Endodermal cell (in vitro differentiated cells): Measurements from ENCODE around the gene ATXN10. TPM values are rescaled to one million over a fixed set of nuclear protein-coding genes. Genes with fewer than 3 reads are reported as not detected.
A peak's percentile ranks its signal among the peaks of the same experiment; 100 is the strongest.
"Not testable (repeated sequence)": the region's sequence is repeated elsewhere in the genome, so short reads cannot be mapped to it uniquely, and the experiment has no call there.

Experiments used
- DNase-seq: peaks from one replicate; pipeline ENCODE4 v3.0.0-alpha.2; 2017
- H3K27ac ChIP-seq: 2 replicates; pipeline ENCODE4 v1.5.1; 2013; ENCODE audit warnings: mild to moderate bottlenecking, low read depth, low read length, moderate library complexity
- H3K27me3 ChIP-seq: 2 replicates; pipeline ENCODE4 v1.6.1; 2013; ENCODE audit warnings: mild to moderate bottlenecking, low read length, moderate library complexity; ENCODE audit not compliant: insufficient read depth, control insufficient read depth, poor library complexity, severe bottlenecking
- H3K36me3 ChIP-seq: 2 replicates; pipeline ENCODE4 v1.7.0; 2013; ENCODE audit warnings: mild to moderate bottlenecking, low read length, moderate library complexity; ENCODE audit not compliant: control insufficient read depth, insufficient read depth
- H3K4me1 ChIP-seq: one replicate; pipeline ENCODE4 v1.7.0; 2013; ENCODE audit warnings: low read length; ENCODE audit not compliant: control insufficient read depth, insufficient read depth
- H3K4me3 ChIP-seq: 2 replicates; pipeline ENCODE4 v1.5.1; 2013; ENCODE audit warnings: mild to moderate bottlenecking, low read length, moderate library complexity
- H3K9ac ChIP-seq: 2 replicates; pipeline ENCODE4 v1.6.1; 2013; ENCODE audit warnings: mild to moderate bottlenecking, low read length, moderate library complexity; ENCODE audit not compliant: poor library complexity, severe bottlenecking; ENCODE audit errors: extremely low read depth
- H3K9me3 ChIP-seq: 2 replicates; pipeline ENCODE4 v1.6.1; 2013; ENCODE audit warnings: mild to moderate bottlenecking, low read length, moderate library complexity; ENCODE audit not compliant: control insufficient read depth
- H3K27ac Mint-ChIP-seq: 2 replicates; pipeline ENCODE4 v1.8.0; 2020; ENCODE audit warnings: mixed read lengths
- H3K27me3 Mint-ChIP-seq: 2 replicates; pipeline ENCODE4 v1.8.0; 2021; ENCODE audit warnings: mild to moderate bottlenecking, mixed read lengths; ENCODE audit not compliant: insufficient read depth
- H3K36me3 Mint-ChIP-seq: 2 replicates; pipeline ENCODE4 v1.8.0; 2020; ENCODE audit warnings: low read depth, mixed read lengths
- H3K4me1 Mint-ChIP-seq: 2 replicates; pipeline ENCODE4 v1.8.0; 2020; ENCODE audit warnings: mixed read lengths
- H3K4me3 Mint-ChIP-seq: 2 replicates; pipeline ENCODE4 v1.8.0; 2020; ENCODE audit warnings: mild to moderate bottlenecking, moderate library complexity, mixed read lengths
- H3K9me3 Mint-ChIP-seq: 2 replicates; pipeline ENCODE4 v1.8.0; 2020; ENCODE audit warnings: mild to moderate bottlenecking, mixed read lengths
- WGBS, 2 experiments: methylation state at CpG; one replicate each; pipeline versions ENCODE4 v1.1.5 to v1.1.7; 2013; ENCODE audit warnings: missing lambda C conversion rate in 2 of 2, mixed read lengths in 1 of 2; ENCODE audit not compliant: insufficient coverage in 1 of 2, insufficient read length in 1 of 2; 5-methylcytosine and 5-hydroxymethylcytosine counted together
- total RNA-seq, 2 donors: library from RNA; stranded (reverse); fragmentation: NEBNext Ultra II Directional in 1 of 2; extraction: Animal tissue kit (Norgen Biotek cat#: 25700) in 1 of 2; gene quantifications; 2 replicates in 1 of 2; 3 replicates in 1 of 2; pipeline ENCODE4 v1.2.1, GENCODE V29; 2021
- TF ChIP-seq, protein P1 (sequence below): fragments of 200-600 bp; sonication (generic); conservative IDR thresholded peaks from 2 replicates; pipeline ENCODE4 v1.5.0; 2021; ENCODE audit warnings: antibody characterized with exemption, mild to moderate bottlenecking

ATXN10 gene
- total RNA-seq, 2 donors from 2014 or later: 223 to 266 TPM

DNA sequence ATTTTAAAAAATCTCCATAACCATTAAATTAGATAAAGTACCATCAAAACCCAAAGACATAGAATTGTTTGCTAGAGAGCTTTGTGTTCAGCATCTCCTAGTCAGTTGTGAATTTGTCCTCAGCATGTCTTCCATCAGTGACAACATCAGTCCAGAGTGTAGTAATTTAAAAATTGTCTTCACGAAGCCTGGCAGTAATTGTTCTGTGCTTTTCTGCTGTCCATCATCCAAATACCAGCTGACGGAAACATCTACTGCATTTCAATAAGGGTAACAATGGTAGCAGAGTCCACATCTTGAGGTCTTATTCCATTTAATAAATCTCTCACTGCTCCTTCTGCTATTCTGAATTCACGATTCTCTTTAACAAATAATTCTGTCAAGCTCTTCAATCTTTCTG lies 121.5 kb downstream of the ATXN10 start:
- Histone ChIP-seq H3K4me3 (no peak overlapping the region), H3K27ac (no peak overlapping the region), H3K36me3 (peaks cover 59% of the 10 kb centered on the region), H3K9ac (no peak overlapping the region), H3K4me1 (no peaks in the 10 kb centered on the region), H3K27me3 (no peaks in the 10 kb centered on the region), H3K9me3 (peaks cover 63% of the 10 kb centered on the region)
- TF ChIP-seq, protein P1, sequence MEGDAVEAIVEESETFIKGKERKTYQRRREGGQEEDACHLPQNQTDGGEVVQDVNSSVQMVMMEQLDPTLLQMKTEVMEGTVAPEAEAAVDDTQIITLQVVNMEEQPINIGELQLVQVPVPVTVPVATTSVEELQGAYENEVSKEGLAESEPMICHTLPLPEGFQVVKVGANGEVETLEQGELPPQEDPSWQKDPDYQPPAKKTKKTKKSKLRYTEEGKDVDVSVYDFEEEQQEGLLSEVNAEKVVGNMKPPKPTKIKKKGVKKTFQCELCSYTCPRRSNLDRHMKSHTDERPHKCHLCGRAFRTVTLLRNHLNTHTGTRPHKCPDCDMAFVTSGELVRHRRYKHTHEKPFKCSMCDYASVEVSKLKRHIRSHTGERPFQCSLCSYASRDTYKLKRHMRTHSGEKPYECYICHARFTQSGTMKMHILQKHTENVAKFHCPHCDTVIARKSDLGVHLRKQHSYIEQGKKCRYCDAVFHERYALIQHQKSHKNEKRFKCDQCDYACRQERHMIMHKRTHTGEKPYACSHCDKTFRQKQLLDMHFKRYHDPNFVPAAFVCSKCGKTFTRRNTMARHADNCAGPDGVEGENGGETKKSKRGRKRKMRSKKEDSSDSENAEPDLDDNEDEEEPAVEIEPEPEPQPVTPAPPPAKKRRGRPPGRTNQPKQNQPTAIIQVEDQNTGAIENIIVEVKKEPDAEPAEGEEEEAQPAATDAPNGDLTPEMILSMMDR: no peak
- WGBS, 2 experiments: 94 to 100% methylated on average over 2 to 3 of the region's 3 CpGs
- Mint-ChIP-seq H3K27me3 (no peaks in the 10 kb centered on the region), H3K36me3 (peaks cover 73% of the 10 kb centered on the region), H3K4me3 (no peak overlapping the region), H3K4me1 (no peaks in the 10 kb centered on the region), H3K27ac (no peak overlapping the region), H3K9me3 (peaks cover 54% of the 10 kb centered on the region)
- no peak for DNase-seq

DNA sequence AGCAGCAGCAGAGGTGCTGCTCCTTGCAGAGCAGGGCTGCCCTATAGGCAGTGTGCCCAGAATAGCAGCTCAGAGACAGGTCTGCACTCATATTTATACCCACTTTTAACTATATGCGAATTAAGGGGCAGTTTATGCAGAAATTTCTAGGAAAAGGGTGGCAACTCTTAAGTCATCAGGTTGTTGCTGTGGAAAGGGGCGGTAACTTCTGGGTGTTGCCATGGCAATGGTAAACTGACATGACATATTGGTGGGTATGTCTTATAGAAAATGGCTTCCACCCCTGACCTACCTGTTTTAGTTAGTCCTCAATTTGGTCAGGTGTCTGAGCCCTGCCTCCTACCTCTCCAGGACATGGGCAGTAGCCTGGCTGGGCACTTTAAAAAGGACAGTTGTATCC lies 122.3 kb downstream of the ATXN10 start:
- H3K36me3 Mint-ChIP-seq: peaks cover 78% of the 10 kb centered on the region
- H3K4me3 ChIP-seq: no peak overlapping the region
- H3K4me1 Mint-ChIP-seq: no peaks in the 10 kb centered on the region
- WGBS, 2 experiments: 96 to 100% methylated on average over 1 to 2 of the region's 2 CpGs
- DNase-seq: no peak
- H3K27ac ChIP-seq: no peak overlapping the region
- no peaks in the 10 kb centered on the region for H3K4me1 ChIP-seq
- H3K9me3 Mint-ChIP-seq: peaks cover 59% of the 10 kb centered on the region
- peaks cover 70% of the 10 kb centered on the region for H3K9me3 ChIP-seq
- no peak overlapping the region for H3K27ac Mint-ChIP-seq
- H3K27me3 Mint-ChIP-seq: no peaks in the 10 kb centered on the region
- no peak overlapping the region for H3K9ac ChIP-seq
- peaks cover 67% of the 10 kb centered on the region for H3K36me3 ChIP-seq
- H3K27me3 ChIP-seq: no peaks in the 10 kb centered on the region
- TF ChIP-seq, protein P1: no peak
- no peak overlapping the region for H3K4me3 Mint-ChIP-seq

DNA sequence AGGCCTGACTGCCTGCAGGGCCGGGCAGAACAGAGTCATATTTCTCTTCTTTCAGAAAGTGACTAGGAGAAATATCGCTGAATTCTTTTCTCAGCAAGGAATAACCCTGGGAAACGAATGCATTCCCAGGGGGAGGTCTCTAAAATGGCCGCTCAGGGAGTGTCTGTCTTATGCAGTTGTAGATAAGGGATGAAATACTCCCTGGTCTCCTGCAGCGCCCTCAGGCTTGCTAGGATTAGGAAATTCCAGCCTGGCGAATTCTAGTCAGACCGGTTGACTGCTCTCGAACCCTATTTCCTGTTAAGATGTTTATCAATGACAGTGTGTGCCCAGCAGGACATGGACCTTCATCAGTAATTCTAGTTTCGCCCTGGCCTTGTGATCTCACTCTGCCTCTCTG lies 124.4 kb downstream of the ATXN10 start:
- peak; percentile 70 for DNase-seq
- not testable (repeated sequence) for H3K4me3 Mint-ChIP-seq, H3K27ac Mint-ChIP-seq, H3K9ac ChIP-seq, H3K27me3 ChIP-seq, H3K4me1 Mint-ChIP-seq, H3K27ac ChIP-seq, H3K27me3 Mint-ChIP-seq, H3K4me1 ChIP-seq
- Mint-ChIP-seq H3K36me3 (peaks cover 89% of the 10 kb centered on the region), H3K9me3 (peaks cover 64% of the 10 kb centered on the region)
- peaks cover 85% of the 10 kb centered on the region for H3K36me3 ChIP-seq
- peak overlapping the region; percentile 57 for H3K4me3 ChIP-seq
- peaks cover 80% of the 10 kb centered on the region for H3K9me3 ChIP-seq
- WGBS, 2 experiments: 90 to 97% methylated on average over 7 to 9 of the region's 9 CpGs

DNA sequence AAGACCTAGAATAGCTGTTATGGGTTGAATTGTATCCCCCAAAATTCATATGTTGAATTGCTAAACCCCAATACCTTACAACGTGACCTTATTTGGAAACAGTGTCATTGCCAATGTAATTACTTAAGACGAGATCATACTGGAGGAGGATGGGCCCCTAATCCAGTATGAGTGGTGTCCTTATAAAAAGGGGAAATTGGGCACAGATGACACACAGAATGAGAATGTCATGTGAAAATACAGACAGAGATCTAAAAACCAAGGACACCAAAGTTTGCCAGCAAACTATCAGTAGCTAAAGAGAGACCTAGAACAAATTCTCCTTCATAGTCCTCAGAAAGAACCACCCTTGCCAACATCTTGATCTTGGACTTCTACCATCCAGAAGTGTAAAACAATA lies 127.7 kb downstream of the ATXN10 start:
- Mint-ChIP-seq H3K4me1 (no peaks in the 10 kb centered on the region), H3K27me3 (no peaks in the 10 kb centered on the region), H3K4me3 (no peak overlapping the region), H3K27ac (no peak overlapping the region), H3K9me3 (peaks cover 51% of the 10 kb centered on the region), H3K36me3 (peaks cover 86% of the 10 kb centered on the region)
- peak overlapping the region; percentile 23 for H3K4me3 ChIP-seq
- no peaks in the 10 kb centered on the region for H3K4me1 ChIP-seq
- 98 to 100% methylated on average over 2 of the region's 2 CpGs for WGBS, 2 experiments
- no peak overlapping the region for H3K9ac ChIP-seq
- no peak overlapping the region for H3K27ac ChIP-seq
- H3K27me3 ChIP-seq: no peaks in the 10 kb centered on the region
- peaks cover 70% of the 10 kb centered on the region for H3K9me3 ChIP-seq
- TF ChIP-seq, protein P1: no peak
- DNase-seq: no peak
- H3K36me3 ChIP-seq: peaks cover 71% of the 10 kb centered on the region
